ENCODE data around the gene PCDHGA10. TPM values are rescaled to one million over a fixed set of nuclear protein-coding genes. Genes with fewer than 3 reads are reported as not detected.
"Not testable (repeated sequence)": the region's sequence is repeated elsewhere in the genome, so short reads cannot be mapped to it uniquely, and the experiment has no call there.

The PCDHGA10 gene
- total RNA-seq, 6 experiments from 2014 or later, result 1.5 to 4.6 (median 2.8) TPM

GRCh38 chr5:141413540-141414069, 818 bp downstream of the PCDHGA10 start:
- intact Hi-C loops (cut with DNase I), result loop anchor here in 1 of 2 donors (10.0 kb wide), 1 partner anchor 169 kb away; the partner anchor contains the start of gene PCDHB15
- peak in 2 of 3 donors; percentile 41 to 49 for DNase-seq
- ATAC-seq, result peak; percentile 39 to 72 (median 52)
- Histone ChIP-seq H3K27me3 (no peaks in the 10 kb centered on the region), H3K4me3 (peak overlapping the region; percentile 26 to 56 (median 45)), H3K27ac (peak overlapping the region in 1 of 3 donors; percentile 30), H3K36me3 (no peaks in the 10 kb centered on the region), H3K4me1 (no peaks in the 10 kb centered on the region), H3K9me3 (peaks cover 0 to 22% (median 6%) of the 10 kb centered on the region in 4 donors)
- 17% methylated on average over 20 of the region's 25 CpGs for WGBS (ENCODE audit: insufficient coverage, low coverage, low lambda C conversion rate, missing lambda C conversion rate)
- peak; percentile 10 for TF ChIP-seq POLR2A (IDR thresholded peaks at IDR 0.05)
- TF ChIP-seq CTCF (IDR thresholded peaks at IDR 0.05), result no peak

GRCh38 chr5:141414548-141415274, 1.9 kb downstream of the PCDHGA10 start:
- peaks cover 0 to 23% (median 11%) of the 10 kb centered on the region in 4 donors for H3K9me3 ChIP-seq
- H3K36me3 ChIP-seq, DNase-seq, H3K4me3 ChIP-seq, ATAC-seq, H3K27ac ChIP-seq, H3K4me1 ChIP-seq, H3K27me3 ChIP-seq: not testable (repeated sequence)
- WGBS (ENCODE audit: insufficient coverage, low coverage, low lambda C conversion rate, missing lambda C conversion rate), result 38% methylated on average over 3 of the region's 46 CpGs
- intact Hi-C loops (cut with DNase I), result loop anchor here in 1 of 2 donors (10.0 kb wide), 1 partner anchor 170 kb away; the partner anchor contains the start of gene PCDHB15

GRCh38 chr5:141415275-141415618, 2.5 kb downstream of the PCDHGA10 start:
- not testable (repeated sequence) for H3K27me3 ChIP-seq, H3K27ac ChIP-seq, H3K4me3 ChIP-seq, H3K4me1 ChIP-seq, ATAC-seq, H3K36me3 ChIP-seq
- peak in 1 of 3 donors; percentile 27 for DNase-seq
- intact Hi-C loops (cut with DNase I), result loop anchor here in 1 of 2 donors (10.0 kb wide), 1 partner anchor 170 kb away; the partner anchor contains the start of gene PCDHB15
- peaks cover 0 to 22% (median 13%) of the 10 kb centered on the region in 4 donors for H3K9me3 ChIP-seq
- 50% methylated on average over 5 of the region's 24 CpGs for WGBS (ENCODE audit: insufficient coverage, low coverage, low lambda C conversion rate, missing lambda C conversion rate)

GRCh38 chr5:141417494-141418172, 4.8 kb downstream of the PCDHGA10 start, which contains the start of gene PCDHGB7:
PCDHGB7 (plus strand) TSS chr5:141417677; CDS start chr5:141417860, 183 bp downstream.
- ATAC-seq (peak; percentile 80 to 90 (median 86)), DNase-seq (peak in 2 of 3 donors; percentile 56 to 80)
- not testable (repeated sequence) for H3K27ac ChIP-seq, H3K4me1 ChIP-seq, H3K27me3 ChIP-seq, H3K36me3 ChIP-seq
- TF ChIP-seq CTCF (IDR thresholded peaks at IDR 0.05), result peak; percentile 39 to 56 (median 45)
- 17% methylated on average over 27 of the region's 47 CpGs for WGBS (ENCODE audit: insufficient coverage, low coverage, low lambda C conversion rate, missing lambda C conversion rate)
- intact Hi-C loops (cut with DNase I), result loop anchor here in 1 of 2 donors (10.0 kb wide), 1 partner anchor 173 kb away; the partner anchor contains the start of gene PCDHB15
- Histone ChIP-seq H3K9me3 (peaks cover 0 to 32% (median 18%) of the 10 kb centered on the region in 4 donors), H3K4me3 (peak within 1 kb of the TSS in 2 of 3 donors; percentile 23 to 43)

GRCh38 chr5:141419074-141419880, 6.5 kb downstream of the PCDHGA10 start:
- no peak overlapping the region for H3K27ac ChIP-seq
- H3K4me1 ChIP-seq, result no peaks in the 10 kb centered on the region
- intact Hi-C loops (cut with DNase I), result loop anchor here in 1 of 2 donors (10.0 kb wide), 1 partner anchor 174 kb away; the partner anchor contains the start of gene PCDHB15
- H3K36me3 ChIP-seq, result no peaks in the 10 kb centered on the region
- DNase-seq, result peak in 1 of 3 donors; percentile 46
- TF ChIP-seq POLR2A (IDR thresholded peaks at IDR 0.05), result no peak
- H3K27me3 ChIP-seq, result no peaks in the 10 kb centered on the region
- H3K4me3 ChIP-seq, result no peak overlapping the region
- no peak for ATAC-seq
- WGBS (ENCODE audit: insufficient coverage, low coverage, low lambda C conversion rate, missing lambda C conversion rate), result 31% methylated on average over 15 of the region's 74 CpGs
- H3K9me3 ChIP-seq, result peaks cover 0 to 43% (median 19%) of the 10 kb centered on the region in 4 donors
